Measurements from ENCODE around the gene POLR2J. TPM values are rescaled to one million over a fixed set of nuclear protein-coding genes. Genes with fewer than 3 reads are reported as not detected.
A peak's percentile ranks its signal among the peaks of the same experiment; 100 is the strongest.

Gene POLR2J
- total and polyA plus RNA-seq, 2 experiments from 2014 or later, result 32.2 to 167 TPM

- TF ChIP-seq CREB1 (CRISPR knock-in tag; IDR thresholded peaks at IDR 0.05; ENCODE audit: low read depth) (no peak), CTCF (conservative IDR thresholded peaks at IDR 0.05; ENCODE audit: low read depth in 2 of 2) (no peak), ZNF114 (CRISPR knock-in tag; IDR thresholded peaks at IDR 0.05) (no peak), POLR2AphosphoS5 (IDR thresholded peaks at IDR 0.05; ENCODE audit: low read depth) (no peak), EZH2phosphoT487 (IDR thresholded peaks at IDR 0.05; ENCODE audit: unreplicated experiment) (no peak), NANOG (IDR thresholded peaks at IDR 0.05; ENCODE audit: borderline replicate concordance) (no peak)
- TF ChIP-seq, protein P1, sequence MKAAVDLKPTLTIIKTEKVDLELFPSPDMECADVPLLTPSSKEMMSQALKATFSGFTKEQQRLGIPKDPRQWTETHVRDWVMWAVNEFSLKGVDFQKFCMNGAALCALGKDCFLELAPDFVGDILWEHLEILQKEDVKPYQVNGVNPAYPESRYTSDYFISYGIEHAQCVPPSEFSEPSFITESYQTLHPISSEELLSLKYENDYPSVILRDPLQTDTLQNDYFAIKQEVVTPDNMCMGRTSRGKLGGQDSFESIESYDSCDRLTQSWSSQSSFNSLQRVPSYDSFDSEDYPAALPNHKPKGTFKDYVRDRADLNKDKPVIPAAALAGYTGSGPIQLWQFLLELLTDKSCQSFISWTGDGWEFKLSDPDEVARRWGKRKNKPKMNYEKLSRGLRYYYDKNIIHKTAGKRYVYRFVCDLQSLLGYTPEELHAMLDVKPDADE (IDR thresholded peaks at IDR 0.05), result no peak
- H3K27me3 Mint-ChIP-seq (ENCODE audit: insufficient read depth, low read depth, poor library complexity), result peaks cover 19% of the 10 kb centered on the region
- H3K9me2 ChIP-seq (ENCODE audit: insufficient read depth), result no peaks in the 10 kb centered on the region
- H3F3A ChIP-seq (replicated peaks; ENCODE audit: low read depth), result peaks cover 6% of the 10 kb centered on the region; the same call in 1 of the 2 replicates
- peaks cover 21% of the 10 kb centered on the region for H3K79me2 ChIP-seq (replicated peaks; ENCODE audit: insufficient read depth)
- DNase-seq (ENCODE audit: low spot score), result no peak
- no peaks in the 10 kb centered on the region for H3K27me3 ChIP-seq (ENCODE audit: insufficient read depth)
- no peak overlapping the region for H3K27ac ChIP-seq (ENCODE audit: low read depth)
- peak overlapping the region; percentile 98 for H3K4me3 Mint-ChIP-seq
- H3K4me1 ChIP-seq (ENCODE audit: insufficient read depth), result 0 out of 2 replicates have a peak, but pooled peaks cover 11% of the 10 kb centered on the region
- no peak overlapping the region for H2AFZ ChIP-seq
- peaks cover 18% of the 10 kb centered on the region for H3K4me1 Mint-ChIP-seq
- peaks cover 4% of the 10 kb centered on the region; the same call in 1 of the 2 replicates for H4K20me1 ChIP-seq (replicated peaks; ENCODE audit: insufficient read depth)
- peak overlapping the region; percentile 98 for H3K4me2 ChIP-seq
- peaks cover 16% of the 10 kb centered on the region for H3K36me3 Mint-ChIP-seq (ENCODE audit: low read depth)
- no peak for ATAC-seq
- peak overlapping the region; percentile 99 for H3K4me3 ChIP-seq
- H3K9me3 Mint-ChIP-seq, result peaks cover 3% of the 10 kb centered on the region; the same call in 1 of the 3 replicates
- no peak overlapping the region for H3K27ac Mint-ChIP-seq
- no peaks in the 10 kb centered on the region for H3K36me3 ChIP-seq (ENCODE audit: insufficient read depth)
These were observed 12.6 kb downstream of the POLR2J start for GRCh38 chr7:102466097-102466496.

- Histone ChIP-seq H3K9me2 (ENCODE audit: insufficient read depth) (no peaks in the 10 kb centered on the region), H3K4me1 (ENCODE audit: insufficient read depth) (0 out of 2 replicates have a peak, but pooled peaks cover 11% of the 10 kb centered on the region), H4K20me1 (replicated peaks; ENCODE audit: insufficient read depth) (no peaks in the 10 kb centered on the region), H3K36me3 (ENCODE audit: insufficient read depth) (no peaks in the 10 kb centered on the region), H3K27me3 (ENCODE audit: insufficient read depth) (no peaks in the 10 kb centered on the region), H2AFZ (peak within 1 kb of the TSS; percentile 100), H3K79me2 (replicated peaks; ENCODE audit: insufficient read depth) (peaks cover 21% of the 10 kb centered on the region), H3K4me2 (peak within 1 kb of the TSS; percentile 98), H3K27ac (ENCODE audit: low read depth) (no peak within 1 kb of the TSS), H3K4me3 (peak within 1 kb of the TSS; percentile 99), H3F3A (replicated peaks; ENCODE audit: low read depth) (peaks cover 6% of the 10 kb centered on the region; the same call in 1 of the 2 replicates)
- Mint-ChIP-seq H3K4me3 (peak within 1 kb of the TSS; percentile 98), H3K27ac (peak within 1 kb of the TSS; percentile 88), H3K36me3 (ENCODE audit: low read depth) (peaks cover 13% of the 10 kb centered on the region), H3K27me3 (ENCODE audit: insufficient read depth, low read depth, poor library complexity) (peaks cover 16% of the 10 kb centered on the region), H3K4me1 (peaks cover 18% of the 10 kb centered on the region), H3K9me3 (peaks cover 3% of the 10 kb centered on the region; the same call in 1 of the 3 replicates)
- ATAC-seq (peak; percentile 82), DNase-seq (ENCODE audit: low spot score) (peak; percentile 90)
- TF ChIP-seq ZNF114 (CRISPR knock-in tag; IDR thresholded peaks at IDR 0.05) (no peak), ZNF462 (CRISPR knock-in tag; IDR thresholded peaks at IDR 0.05) (no peak)
These were observed 14.0 kb downstream of the POLR2J start, which contains the start of the genes ALKBH4 and LRWD1 for GRCh38 chr7:102464577-102465280. ALKBH4 (minus strand) TSS chr7:102464863; CDS start chr7:102464836, 27 bp downstream. LRWD1 (plus strand) TSS chr7:102464984; CDS start chr7:102465081, 97 bp downstream.
